Activated B cell treated with CpG ODN at 0.5 μM for 24 hours (primary cell): ENCODE measurements around the gene FBXO22. TPM values are rescaled to one million over a fixed set of nuclear protein-coding genes. Genes with fewer than 3 reads are reported as not detected.
"Not testable (repeated sequence)": the region's sequence is repeated elsewhere in the genome, so short reads cannot be mapped to it uniquely, and the experiment has no call there.

Experiments
- ATAC-seq: fragments of 200-7000 bp; cut with Tn5 transposase; one replicate; pipeline ENCODE4 v1.10.0; 2021; ENCODE audit warnings: low read depth, mild to moderate bottlenecking, moderate library complexity
- CTCF ChIA-PET: fragments of 350-600 bp; sonication (Branson Sonifier 250); formaldehyde crosslinking; loops from one replicate; lab custom pipeline; 2021; ENCODE audit warnings: antibody characterized with exemption; lab: Charles Lee
- POLR2A ChIA-PET: fragments of 350-600 bp; sonication (Branson Sonifier 250); formaldehyde crosslinking; loops from one replicate; lab custom pipeline; 2021; ENCODE audit warnings: antibody characterized with exemption; lab: Charles Lee
- DNase-seq: peaks from one replicate; pipeline ENCODE4 v3.0.0; 2022
- H3K27ac Mint-ChIP-seq: one replicate; pipeline ENCODE4 v1.8.0; 2020; ENCODE audit warnings: mixed read lengths
- H3K27me3 Mint-ChIP-seq: one replicate; pipeline ENCODE4 v1.8.0; 2021; ENCODE audit warnings: mixed read lengths
- H3K36me3 Mint-ChIP-seq: one replicate; pipeline ENCODE4 v1.8.0; 2021; ENCODE audit warnings: low read depth, mixed read lengths
- H3K4me1 Mint-ChIP-seq: one replicate; pipeline ENCODE4 v1.8.0; 2021; ENCODE audit warnings: mixed read lengths
- H3K4me3 Mint-ChIP-seq: one replicate; pipeline ENCODE4 v1.8.0; 2020; ENCODE audit warnings: mild to moderate bottlenecking, mixed read lengths
- H3K9me3 Mint-ChIP-seq: one replicate; pipeline ENCODE4 v1.8.0; 2020; ENCODE audit warnings: mixed read lengths
- CTCF ChIP-seq: fragments of 200-600 bp; IDR thresholded peaks from one replicate; pipeline ENCODE4 v1.8.0; 2022; ENCODE audit warnings: antibody characterized with exemption, mild to moderate bottlenecking
- intact Hi-C: fragments of 100-400 bp; cut with micrococcal nuclease; formaldehyde crosslinking; loops from one replicate; pipeline ENCODE4 v1.15.1; 2024
- total RNA-seq: library from RNA; stranded (reverse); gene quantifications from 2 replicates; pipeline ENCODE4 v1.2.3, GENCODE V29; 2022

Gene FBXO22
- total RNA-seq, 1 donor from 2014 or later = 24.4 TPM

GRCh38 chr15:75869446-75869845 is 34.2 kb upstream of the FBXO22 start:
- Mint-ChIP-seq H3K36me3 (peaks cover 38% of the 10 kb centered on the region), H3K27ac (peak overlapping the region; percentile 62), H3K27me3 (no peaks in the 10 kb centered on the region), H3K9me3 (no peaks in the 10 kb centered on the region), H3K4me1 (peaks cover 41% of the 10 kb centered on the region), H3K4me3 (peak overlapping the region; percentile 38)
- ChIA-PET CTCF (no interaction called here), POLR2A (interaction anchor here (1.6 kb wide), 1 partner anchor 26 kb away, joined by 5 read pairs; the partner anchor contains the start of gene UBE2Q2)
- ATAC-seq (no peak), DNase-seq (no peak)
- intact Hi-C loops = loop anchor here (2.0 to 5.0 kb wide), 2 partner anchors 27 to 33 kb away; partner anchors contain the start of genes FBXO22 and UBE2Q2
- TF ChIP-seq CTCF = no peak

GRCh38 chr15:75871589-75871988 is 32.1 kb upstream of the FBXO22 start:
- DNase-seq, H3K9me3 Mint-ChIP-seq, POLR2A ChIA-PET, H3K27ac Mint-ChIP-seq, ATAC-seq, H3K27me3 Mint-ChIP-seq, H3K4me3 Mint-ChIP-seq, CTCF ChIA-PET, intact Hi-C loops: not testable (repeated sequence)
- peaks cover 45% of the 10 kb centered on the region for H3K36me3 Mint-ChIP-seq
- peaks cover 31% of the 10 kb centered on the region for H3K4me1 Mint-ChIP-seq

DNA sequence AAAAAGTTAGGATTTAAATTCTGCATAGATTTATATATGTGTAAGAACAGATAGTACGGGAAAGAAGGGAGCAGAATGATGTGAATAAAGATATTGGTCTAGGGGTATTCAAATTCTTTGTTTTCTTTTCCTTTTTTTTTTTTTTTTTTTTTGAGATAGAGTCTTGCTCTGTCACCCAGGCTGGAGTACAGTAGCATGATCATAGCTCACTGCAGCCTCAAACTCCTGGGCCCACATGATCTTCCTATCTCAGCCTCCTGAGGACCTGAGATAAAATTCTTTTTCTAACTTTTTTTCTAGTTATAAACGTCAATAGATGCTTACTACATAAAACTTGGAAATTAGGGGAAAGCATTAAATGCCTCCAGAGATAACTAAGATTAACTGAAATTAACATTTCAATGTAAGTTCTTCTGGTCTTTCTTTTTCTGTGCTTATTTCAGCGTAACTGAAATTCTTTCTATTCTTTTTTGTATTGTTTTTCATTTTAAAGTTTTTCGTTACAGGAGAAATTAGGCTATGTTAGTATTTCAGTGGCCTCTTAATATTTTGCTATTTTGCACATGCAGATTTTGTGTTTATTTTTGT is 31.2 kb upstream of the FBXO22 start:
- Mint-ChIP-seq H3K4me1 (peaks cover 22% of the 10 kb centered on the region), H3K27me3 (no peaks in the 10 kb centered on the region), H3K4me3 (no peak overlapping the region), H3K27ac (no peak overlapping the region), H3K36me3 (peaks cover 47% of the 10 kb centered on the region), H3K9me3 (no peaks in the 10 kb centered on the region)
- DNase-seq (no peak), ATAC-seq (no peak)
- TF ChIP-seq CTCF = no peak
- CTCF ChIA-PET = no interaction called here
- POLR2A ChIA-PET = no interaction called here
- intact Hi-C loops = no loop called here

DNA sequence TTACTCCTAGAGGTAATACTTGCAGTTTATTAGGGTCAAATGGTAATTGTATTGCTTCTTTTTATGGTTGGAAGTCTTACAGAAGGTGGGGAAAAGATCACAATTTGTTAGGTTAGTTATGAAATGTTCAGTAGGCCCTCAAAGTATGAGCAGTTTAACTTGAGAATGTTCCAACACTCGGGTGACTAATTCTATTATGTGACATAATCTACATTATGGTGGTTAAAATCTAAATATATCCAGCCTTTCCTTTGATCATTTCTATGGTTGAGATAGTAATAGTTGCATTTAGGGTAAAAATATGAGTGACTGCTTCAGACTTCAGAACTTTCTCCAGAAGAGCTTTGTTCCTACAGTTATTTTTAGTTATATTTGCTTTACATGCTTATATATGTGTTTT is 19.6 kb upstream of the FBXO22 start:
- no peaks in the 10 kb centered on the region for H3K27me3 Mint-ChIP-seq
- H3K9me3 Mint-ChIP-seq = no peaks in the 10 kb centered on the region
- ChIA-PET CTCF (interaction anchor here (0.6 to 1.3 kb wide), 3 partner anchors 10 to 74 kb away, joined by 3 to 4 read pairs (median 4); no protein-coding TSS in a partner anchor), POLR2A (no interaction called here)
- TF ChIP-seq CTCF = no peak
- no peaks in the 10 kb centered on the region for H3K4me1 Mint-ChIP-seq
- no peak overlapping the region for H3K27ac Mint-ChIP-seq
- H3K36me3 Mint-ChIP-seq = peaks cover 56% of the 10 kb centered on the region
- DNase-seq = no peak
- no peak for ATAC-seq
- H3K4me3 Mint-ChIP-seq = no peak overlapping the region
- intact Hi-C loops = no loop called here

GRCh38 chr15:75887178-75887577 is 16.5 kb upstream of the FBXO22 start:
- POLR2A ChIA-PET = no interaction called here

More at GRCh38 chr15:75887178-75887577, 16.5 kb upstream of the FBXO22 start:
- H3K4me3 Mint-ChIP-seq = no peak overlapping the region
- no peak for TF ChIP-seq CTCF
- intact Hi-C loops = no loop called here
- no peak overlapping the region for H3K27ac Mint-ChIP-seq
- DNase-seq (no peak), ATAC-seq (no peak)
- H3K9me3 Mint-ChIP-seq = no peaks in the 10 kb centered on the region
- no peaks in the 10 kb centered on the region for H3K27me3 Mint-ChIP-seq
- CTCF ChIA-PET = no interaction called here
- H3K36me3 Mint-ChIP-seq = peaks cover 52% of the 10 kb centered on the region
- no peaks in the 10 kb centered on the region for H3K4me1 Mint-ChIP-seq
